ENCODE results near the gene PRKD3.

PRKD3 gene

GRCh38 chr2:37365669-37366068, 41.0 kb upstream of the PRKD3 start:
- POLR2A ChIA-PET: no interaction called here
- CTCF ChIA-PET: interaction anchor here (1.2 to 2.6 kb wide), 2 partner anchors 13 to 16 kb away, joined by 3 to 6 read pairs; no protein-coding TSS in a partner anchor
- peak; percentile 28 for DNase-seq (ENCODE audit: extremely low spot score)
- TF ChIP-seq CTCF (IDR thresholded peaks at IDR 0.05; ENCODE audit: control extremely low read depth, extremely low read depth, low read depth, missing control alignments): no peak

GRCh38 chr2:37364351-37364750, 39.7 kb upstream of the PRKD3 start:
- TF ChIP-seq CTCF (IDR thresholded peaks at IDR 0.05; ENCODE audit: control extremely low read depth, extremely low read depth, low read depth, missing control alignments): no peak
- DNase-seq (ENCODE audit: extremely low spot score): no peak
- POLR2A ChIA-PET: no interaction called here
- CTCF ChIA-PET: no interaction called here

GRCh38 chr2:37361994-37362698, 37.5 kb upstream of the PRKD3 start:
- ChIA-PET POLR2A (no interaction called here), CTCF (interaction anchor here (1.6 to 2.9 kb wide), 5 partner anchors 12 to 27 kb away, joined by 4 to 22 read pairs (median 5); no protein-coding TSS in a partner anchor)
- TF ChIP-seq CTCF (IDR thresholded peaks at IDR 0.05; ENCODE audit: control extremely low read depth, extremely low read depth, low read depth, missing control alignments): no peak
- no peak for DNase-seq (ENCODE audit: extremely low spot score)

DNA sequence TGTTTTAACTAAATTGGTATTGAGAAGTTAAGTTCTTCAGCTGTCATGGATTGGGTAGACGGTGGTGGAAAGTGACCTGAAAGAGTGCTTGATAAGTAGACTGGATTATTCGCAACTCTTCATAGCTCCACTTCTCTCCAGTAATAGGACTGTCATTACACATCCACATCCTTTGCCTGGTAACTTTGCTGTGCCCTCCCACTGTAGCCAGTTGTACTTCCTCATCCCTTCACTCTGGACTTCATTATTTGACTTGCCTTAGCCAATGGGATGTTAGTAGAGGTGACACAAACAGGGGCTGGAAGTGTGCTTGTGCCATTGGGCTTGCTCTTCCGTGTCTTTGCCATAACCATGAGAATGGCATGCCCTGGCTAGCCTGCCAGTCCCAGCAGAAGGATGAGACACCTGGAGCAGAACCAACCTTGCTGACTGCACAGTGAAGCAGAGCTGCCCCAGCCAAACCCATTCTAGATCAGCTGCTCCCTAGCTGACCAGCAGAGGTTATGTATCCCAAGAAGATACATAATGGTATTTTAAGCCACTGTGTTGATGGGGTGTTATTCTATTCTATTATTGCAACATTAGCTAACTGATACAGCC, 36.7 kb upstream of the PRKD3 start:
- ChIA-PET POLR2A (no interaction called here), CTCF (interaction anchor here (1.2 to 2.9 kb wide), 7 partner anchors 11 to 471 kb away, joined by 4 to 22 read pairs (median 5); no protein-coding TSS in a partner anchor)
- no peak for TF ChIP-seq CTCF (IDR thresholded peaks at IDR 0.05; ENCODE audit: control extremely low read depth, extremely low read depth, low read depth, missing control alignments)
- DNase-seq (ENCODE audit: extremely low spot score): no peak

- no peak for DNase-seq (ENCODE audit: extremely low spot score)
- ChIA-PET CTCF (interaction anchor here (0.9 to 1.3 kb wide), 3 partner anchors 9 to 519 kb away, joined by 3 to 4 read pairs (median 3); no protein-coding TSS in a partner anchor), POLR2A (no interaction called here)
- TF ChIP-seq CTCF (IDR thresholded peaks at IDR 0.05; ENCODE audit: control extremely low read depth, extremely low read depth, low read depth, missing control alignments): no peak
These were observed 33.8 kb upstream of the PRKD3 start for GRCh38 chr2:37358466-37358865.

DNA sequence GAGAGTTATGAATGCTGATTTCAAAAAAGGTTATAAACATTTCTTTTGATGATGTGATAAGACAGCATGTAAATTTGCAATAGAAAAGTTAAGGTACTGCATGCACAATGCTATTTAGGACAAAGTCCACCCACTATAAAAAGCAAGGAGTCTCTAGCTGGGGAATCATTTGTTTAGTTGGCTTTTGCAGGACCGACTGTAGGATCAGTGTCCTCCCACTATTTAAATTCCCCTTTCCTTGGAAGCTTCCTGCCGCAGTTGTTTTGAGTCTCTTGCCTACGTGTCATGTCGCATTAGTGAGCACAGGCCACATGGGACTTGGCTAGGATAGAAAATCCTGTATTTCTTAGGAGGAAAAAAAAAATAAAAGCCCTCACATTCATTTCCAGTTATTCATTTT, 32.9 kb upstream of the PRKD3 start:
- ChIA-PET CTCF (interaction anchor here (1.3 kb wide), 1 partner anchor 520 kb away, joined by 3 read pairs; no protein-coding TSS in a partner anchor), POLR2A (interaction anchor here (0.8 kb wide), 1 partner anchor 1886 kb away, joined by 7 read pairs; the partner anchor contains the start of gene CDKL4)
- no peak for TF ChIP-seq CTCF (IDR thresholded peaks at IDR 0.05; ENCODE audit: control extremely low read depth, extremely low read depth, low read depth, missing control alignments)
- DNase-seq (ENCODE audit: extremely low spot score): no peak
